Activated naive CD4-positive, alpha-beta T cell (primary cell): ENCODE data around the gene LITAFD.
"Not testable (repeated sequence)": the region's sequence is repeated elsewhere in the genome, so short reads cannot be mapped to it uniquely, and the experiment has no call there.

Experiments
- DNase-seq, 4 experiments: peaks; one replicate each; lab custom pipeline; 2025; lab: John Stamatoyannopoulos, UW

LITAFD gene

GRCh38 chr16:8894736-8895334 lies 12.7 kb downstream of the LITAFD start:
- no peak for DNase-seq

GRCh38 chr16:8898660-8899318 lies 16.6 kb downstream of the LITAFD start:
- DNase-seq = no peak

- no peak for DNase-seq
Measured at GRCh38 chr16:8899709-8900317, 17.7 kb downstream of the LITAFD start.

GRCh38 chr16:8900343-8900742 lies 18.2 kb downstream of the LITAFD start:
- DNase-seq = no peak

- DNase-seq = no peak
Measured at GRCh38 chr16:8901320-8901861, 19.2 kb downstream of the LITAFD start.

- no peak for DNase-seq
Measured at GRCh38 chr16:8903004-8903403, 20.9 kb downstream of the LITAFD start.

- DNase-seq = no peak
Measured at GRCh38 chr16:8904018-8904430, 21.9 kb downstream of the LITAFD start.

GRCh38 chr16:8905168-8905762 lies 23.1 kb downstream of the LITAFD start:
- no peak for DNase-seq

GRCh38 chr16:8905795-8906591 lies 23.8 kb downstream of the LITAFD start:
- DNase-seq = no peak

- no peak for DNase-seq
Measured at GRCh38 chr16:8907096-8907495, 24.9 kb downstream of the LITAFD start.

- DNase-seq = no peak
Measured at GRCh38 chr16:8908810-8909468, 26.8 kb downstream of the LITAFD start.

GRCh38 chr16:8910811-8911210 lies 28.7 kb downstream of the LITAFD start:
- no peak for DNase-seq

- no peak for DNase-seq
Measured at GRCh38 chr16:8912793-8913192, 30.6 kb downstream of the LITAFD start.

GRCh38 chr16:8914098-8914497 lies 31.9 kb downstream of the LITAFD start:
- DNase-seq = no peak

GRCh38 chr16:8915722-8916301 lies 33.7 kb downstream of the LITAFD start:
- no peak for DNase-seq

GRCh38 chr16:8916541-8917225 lies 34.5 kb downstream of the LITAFD start:
- no peak for DNase-seq

GRCh38 chr16:8917336-8917735 lies 35.2 kb downstream of the LITAFD start:
- DNase-seq = not testable (repeated sequence)

- DNase-seq = no peak
Measured at GRCh38 chr16:8919089-8919933, 37.2 kb downstream of the LITAFD start.

GRCh38 chr16:8919934-8920462 lies 37.8 kb downstream of the LITAFD start:
- no peak for DNase-seq
